ENCODE measurements around the gene MRGPRF. TPM values are rescaled to one million over a fixed set of nuclear protein-coding genes. Genes with fewer than 3 reads are reported as not detected.
A peak's percentile ranks its signal among the peaks of the same experiment; 100 is the strongest.

The MRGPRF gene
- total RNA-seq, 4 donors from 2014 or later, result 4.2 to 21.9 (median 5.2) TPM

DNA sequence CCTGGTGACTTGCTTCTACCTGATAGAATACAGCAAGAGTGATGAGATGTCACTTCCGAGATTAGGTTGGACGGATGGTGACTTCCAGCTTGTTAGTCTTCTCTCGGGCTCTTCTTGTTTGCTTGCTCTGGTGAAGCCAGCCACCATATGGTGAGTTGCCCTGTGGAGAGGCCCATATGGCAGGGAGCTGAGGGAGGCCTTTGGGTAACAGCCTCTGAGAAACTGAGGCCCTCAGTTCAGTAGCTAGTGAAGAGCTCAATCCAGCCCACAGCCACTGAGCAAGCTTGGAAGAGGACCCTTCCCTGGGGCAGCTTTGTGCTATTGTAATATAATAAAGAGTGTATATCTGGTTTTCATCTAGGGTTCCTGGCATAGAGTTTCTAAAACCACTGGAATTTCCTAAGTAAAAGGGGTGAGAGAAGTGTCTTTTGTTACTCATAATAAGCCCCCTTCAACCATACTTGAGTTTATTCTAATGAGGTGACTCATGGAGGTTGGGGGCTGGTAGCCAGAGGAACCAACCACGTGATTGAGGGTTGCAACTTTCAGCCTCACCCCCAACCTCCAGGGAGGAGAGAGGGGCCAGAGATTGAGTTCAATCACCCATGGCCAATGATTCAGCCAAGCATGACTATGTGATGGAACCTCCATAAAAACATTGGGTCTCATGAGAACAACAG, 27.7 kb upstream of the MRGPRF start:
- H3K27ac ChIP-seq, result no peak overlapping the region
- DNase-seq, result no peak
- H3K9me3 ChIP-seq, result no peaks in the 10 kb centered on the region
- TF ChIP-seq, protein P1, sequence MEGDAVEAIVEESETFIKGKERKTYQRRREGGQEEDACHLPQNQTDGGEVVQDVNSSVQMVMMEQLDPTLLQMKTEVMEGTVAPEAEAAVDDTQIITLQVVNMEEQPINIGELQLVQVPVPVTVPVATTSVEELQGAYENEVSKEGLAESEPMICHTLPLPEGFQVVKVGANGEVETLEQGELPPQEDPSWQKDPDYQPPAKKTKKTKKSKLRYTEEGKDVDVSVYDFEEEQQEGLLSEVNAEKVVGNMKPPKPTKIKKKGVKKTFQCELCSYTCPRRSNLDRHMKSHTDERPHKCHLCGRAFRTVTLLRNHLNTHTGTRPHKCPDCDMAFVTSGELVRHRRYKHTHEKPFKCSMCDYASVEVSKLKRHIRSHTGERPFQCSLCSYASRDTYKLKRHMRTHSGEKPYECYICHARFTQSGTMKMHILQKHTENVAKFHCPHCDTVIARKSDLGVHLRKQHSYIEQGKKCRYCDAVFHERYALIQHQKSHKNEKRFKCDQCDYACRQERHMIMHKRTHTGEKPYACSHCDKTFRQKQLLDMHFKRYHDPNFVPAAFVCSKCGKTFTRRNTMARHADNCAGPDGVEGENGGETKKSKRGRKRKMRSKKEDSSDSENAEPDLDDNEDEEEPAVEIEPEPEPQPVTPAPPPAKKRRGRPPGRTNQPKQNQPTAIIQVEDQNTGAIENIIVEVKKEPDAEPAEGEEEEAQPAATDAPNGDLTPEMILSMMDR (IDR thresholded peaks at IDR 0.05), result no peak
- no peak for TF ChIP-seq POLR2A (IDR thresholded peaks at IDR 0.05)
- H3K4me3 ChIP-seq, result no peak overlapping the region
- H3K27me3 ChIP-seq, result no peaks in the 10 kb centered on the region
- H3K4me1 ChIP-seq, result no peaks in the 10 kb centered on the region
- H3K36me3 ChIP-seq, result no peaks in the 10 kb centered on the region

DNA sequence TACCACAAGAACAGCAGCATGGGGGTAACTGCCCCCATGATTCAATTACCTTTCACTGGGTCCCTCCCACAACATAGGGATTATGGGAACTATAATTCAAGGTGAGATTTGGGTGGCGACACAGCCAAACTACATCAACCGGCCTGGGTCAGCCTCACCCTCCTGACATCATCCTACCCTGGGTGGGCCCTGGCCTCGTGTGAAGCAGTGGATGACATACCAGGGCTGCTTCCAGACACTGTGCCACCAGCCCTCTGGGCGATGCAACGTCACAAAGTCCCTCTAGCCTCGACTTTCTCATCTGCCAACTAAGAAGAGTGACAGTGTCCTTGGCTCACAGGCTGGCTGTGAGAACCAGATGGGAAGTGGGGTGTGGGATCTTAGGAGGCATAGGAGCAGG, 27.0 kb upstream of the MRGPRF start:
- Histone ChIP-seq H3K4me1 (no peaks in the 10 kb centered on the region), H3K9me3 (no peaks in the 10 kb centered on the region), H3K27ac (no peak overlapping the region), H3K36me3 (no peaks in the 10 kb centered on the region), H3K27me3 (no peaks in the 10 kb centered on the region), H3K4me3 (no peak overlapping the region)
- TF ChIP-seq POLR2A (IDR thresholded peaks at IDR 0.05), result no peak
- TF ChIP-seq, protein P1 (IDR thresholded peaks at IDR 0.05), result no peak
- no peak for DNase-seq

DNA sequence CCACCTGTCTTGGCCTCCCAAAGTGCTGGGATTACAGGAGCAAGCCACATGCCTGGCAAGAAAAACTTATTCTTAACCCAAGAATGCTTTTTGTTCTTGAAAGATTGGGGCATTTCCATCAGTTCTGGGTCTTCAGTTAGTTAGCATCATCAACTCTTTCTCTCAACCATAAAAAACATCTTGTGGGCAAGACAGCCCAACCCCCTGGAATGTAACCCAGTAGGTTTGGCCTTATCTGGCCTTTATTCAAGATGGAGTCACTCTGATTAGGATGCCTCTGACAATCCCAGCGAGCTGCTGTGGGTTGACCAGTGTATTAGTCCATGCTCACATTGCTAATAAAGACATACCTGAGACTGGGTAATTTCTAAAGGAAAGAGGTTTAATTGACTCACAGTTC, 26.5 kb upstream of the MRGPRF start:
- DNase-seq, result no peak
- no peaks in the 10 kb centered on the region for H3K27me3 ChIP-seq
- H3K4me1 ChIP-seq, result no peaks in the 10 kb centered on the region
- H3K9me3 ChIP-seq, result no peaks in the 10 kb centered on the region
- no peak overlapping the region for H3K27ac ChIP-seq
- no peak for TF ChIP-seq POLR2A (IDR thresholded peaks at IDR 0.05)
- TF ChIP-seq, protein P1 (IDR thresholded peaks at IDR 0.05), result no peak
- no peak overlapping the region for H3K4me3 ChIP-seq
- H3K36me3 ChIP-seq, result no peaks in the 10 kb centered on the region

DNA sequence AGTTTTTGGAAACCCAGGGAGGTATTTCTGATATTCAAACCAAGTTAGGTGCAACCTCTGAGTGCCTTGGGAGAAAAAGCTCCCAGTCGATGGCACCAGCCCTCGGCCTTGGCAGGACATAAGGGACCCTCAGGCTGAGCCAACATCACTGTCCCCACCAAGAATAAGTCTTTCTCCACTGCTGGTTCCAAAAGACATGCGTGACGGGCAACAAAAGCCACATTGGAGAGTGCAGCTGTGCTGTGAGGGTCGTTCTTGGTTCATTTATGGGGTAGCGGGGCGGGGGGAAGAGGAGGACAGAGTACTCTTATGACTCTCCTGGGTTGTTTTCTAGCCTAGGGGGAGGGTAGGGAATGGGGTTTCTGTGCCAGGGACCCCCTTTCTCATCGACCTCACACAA, 24.5 kb upstream of the MRGPRF start:
- no peak for DNase-seq
- no peaks in the 10 kb centered on the region for H3K27me3 ChIP-seq
- TF ChIP-seq, protein P1 (IDR thresholded peaks at IDR 0.05), result no peak
- H3K36me3 ChIP-seq, result no peaks in the 10 kb centered on the region
- H3K27ac ChIP-seq, result no peak overlapping the region
- H3K4me3 ChIP-seq, result no peak overlapping the region
- no peaks in the 10 kb centered on the region for H3K9me3 ChIP-seq
- H3K4me1 ChIP-seq, result no peaks in the 10 kb centered on the region

DNA sequence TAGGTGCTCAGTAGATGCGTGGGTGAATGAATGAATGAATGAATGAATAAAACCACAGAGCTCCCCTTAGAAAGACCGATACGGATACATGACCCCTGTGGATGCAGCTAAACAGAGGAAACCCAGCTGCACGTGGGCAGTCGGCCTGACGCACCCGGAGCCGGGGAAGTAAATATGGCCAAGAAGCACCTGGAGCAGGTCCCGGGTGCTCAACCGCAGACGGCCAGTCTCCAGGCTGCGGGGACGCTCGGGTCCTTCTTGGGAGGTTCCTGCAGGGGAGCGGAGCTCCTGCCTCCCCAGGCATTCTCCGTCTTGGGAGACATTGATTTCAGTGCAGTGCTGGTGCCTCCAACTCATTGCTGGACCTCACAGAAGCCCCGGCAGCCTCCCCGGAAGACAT, 24.0 kb upstream of the MRGPRF start:
- DNase-seq, result no peak
- H3K9me3 ChIP-seq, result no peaks in the 10 kb centered on the region
- H3K27me3 ChIP-seq, result no peaks in the 10 kb centered on the region
- TF ChIP-seq, protein P1 (IDR thresholded peaks at IDR 0.05), result no peak
- no peak for TF ChIP-seq POLR2A (IDR thresholded peaks at IDR 0.05)
- no peaks in the 10 kb centered on the region for H3K4me1 ChIP-seq
- no peak overlapping the region for H3K4me3 ChIP-seq
- H3K27ac ChIP-seq, result no peak overlapping the region
- H3K36me3 ChIP-seq, result no peaks in the 10 kb centered on the region

DNA sequence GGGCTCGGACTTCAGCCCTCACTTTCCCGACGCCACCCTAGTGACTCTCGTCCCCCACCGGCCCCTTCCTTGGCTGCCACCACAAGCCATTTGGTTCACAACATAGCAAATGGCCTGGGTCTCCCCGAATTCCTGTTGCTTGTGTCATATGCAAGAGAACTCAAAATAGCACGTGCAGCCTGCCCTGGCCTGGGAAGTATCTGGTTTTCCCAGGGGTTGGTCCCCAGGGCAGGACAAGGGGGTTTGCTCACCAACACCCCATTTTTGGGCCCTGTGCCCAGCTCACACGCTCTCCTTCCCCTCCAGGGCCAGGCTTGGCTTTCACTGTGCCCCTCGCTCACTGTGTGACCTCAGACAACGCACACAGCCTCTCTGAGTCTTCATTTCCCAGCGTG, 22.9 kb upstream of the MRGPRF start:
- no peaks in the 10 kb centered on the region for H3K4me1 ChIP-seq
- H3K27ac ChIP-seq, result peak overlapping the region; percentile 10 to 74 (median 52)
- H3K36me3 ChIP-seq, result no peaks in the 10 kb centered on the region
- H3K4me3 ChIP-seq, result no peak overlapping the region
- no peak for DNase-seq
- H3K9me3 ChIP-seq, result no peaks in the 10 kb centered on the region
- TF ChIP-seq POLR2A (IDR thresholded peaks at IDR 0.05), result no peak
- H3K27me3 ChIP-seq, result no peaks in the 10 kb centered on the region

Data from Peyer's patch (tissue), 4 donors.